HS-5 (cell line): ENCODE measurements around the gene RCOR3.
A peak's percentile ranks its signal among the peaks of the same experiment; 100 is the strongest.

ENCODE experiments used
- DNase-seq: peaks from one replicate; pipeline ENCODE4 v3.0.0-alpha.2; 2012; ENCODE audit warnings: low read depth

The RCOR3 gene

GRCh38 chr1:211324992-211325775 lies 66.0 kb downstream of the RCOR3 start:
- no peak for DNase-seq

DNA sequence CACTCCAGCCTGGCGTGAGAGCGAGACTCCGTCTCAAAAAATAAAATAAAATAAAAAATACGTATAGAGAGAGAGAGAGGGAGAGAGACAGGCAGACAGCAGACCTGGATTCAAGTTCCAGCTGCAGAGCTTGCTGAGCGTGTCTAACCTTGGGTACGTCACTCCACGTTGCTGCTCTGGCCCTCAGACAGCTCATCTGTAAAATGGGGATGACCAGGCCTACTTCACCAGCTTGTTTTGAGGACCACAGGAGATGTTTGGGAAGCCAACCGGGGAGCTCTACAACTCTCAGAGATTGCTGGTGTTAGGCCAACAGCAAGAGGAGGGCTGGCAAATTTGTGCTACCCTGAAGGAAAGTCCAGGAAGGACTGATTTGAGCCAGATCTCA lies 67.0 kb downstream of the RCOR3 start:
- peak; percentile 10 for DNase-seq

DNA sequence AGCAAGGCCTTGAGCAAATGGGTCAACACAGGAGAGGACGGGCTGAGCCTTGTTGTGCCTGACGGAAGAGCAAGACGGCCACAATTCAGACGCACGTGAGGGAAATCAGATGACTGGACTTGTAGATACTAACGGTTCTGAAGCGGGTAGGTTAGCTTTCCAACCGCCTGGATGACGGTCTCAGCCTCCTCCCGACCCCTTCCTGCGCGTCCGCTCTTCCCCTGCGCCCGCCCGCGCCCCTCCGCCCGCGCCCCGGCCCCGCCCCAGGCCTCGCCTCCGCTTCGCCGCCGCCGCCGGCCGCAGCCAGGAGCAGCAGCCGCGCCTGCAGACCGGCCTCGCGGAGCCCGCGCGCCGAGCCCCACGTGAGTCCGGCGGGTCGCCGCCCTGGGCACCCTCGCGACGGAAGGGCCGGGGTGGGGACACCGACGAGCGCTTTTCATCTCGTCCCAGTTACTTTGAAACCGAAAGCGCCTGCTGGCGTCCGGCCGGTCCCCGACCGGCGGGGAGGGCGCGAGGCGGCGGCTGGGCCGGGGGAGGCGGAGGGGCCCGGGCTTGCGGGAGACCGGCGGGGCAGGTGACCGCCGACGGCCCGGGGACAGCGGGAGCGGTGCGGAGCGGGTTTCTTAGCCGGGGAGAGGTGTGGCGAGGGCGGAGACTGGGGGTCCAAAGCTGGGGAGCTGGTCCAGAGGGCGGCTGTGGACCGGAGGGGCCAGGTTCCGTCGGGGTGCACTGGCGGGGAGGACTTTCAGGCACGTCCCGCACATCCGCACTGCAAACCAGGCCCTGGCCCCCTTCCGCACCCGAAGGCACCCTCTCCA lies 67.6 kb downstream of the RCOR3 start, which contains the start of gene TRAF5:
TSS of gene TRAF5 (plus strand) at position 306 of the 818 bp plus-strand sequence. CDS start 26,407 bp downstream, outside the sequence.
- DNase-seq = no peak

- peak; percentile 15 for DNase-seq
Observed at GRCh38 chr1:211327346-211327921, 68.3 kb downstream of the RCOR3 start.

- no peak for DNase-seq
Observed at GRCh38 chr1:211328084-211328694, 69.0 kb downstream of the RCOR3 start.

GRCh38 chr1:211328866-211329475 lies 69.8 kb downstream of the RCOR3 start:
- DNase-seq = no peak

GRCh38 chr1:211329764-211330201 lies 70.6 kb downstream of the RCOR3 start:
- no peak for DNase-seq

DNA sequence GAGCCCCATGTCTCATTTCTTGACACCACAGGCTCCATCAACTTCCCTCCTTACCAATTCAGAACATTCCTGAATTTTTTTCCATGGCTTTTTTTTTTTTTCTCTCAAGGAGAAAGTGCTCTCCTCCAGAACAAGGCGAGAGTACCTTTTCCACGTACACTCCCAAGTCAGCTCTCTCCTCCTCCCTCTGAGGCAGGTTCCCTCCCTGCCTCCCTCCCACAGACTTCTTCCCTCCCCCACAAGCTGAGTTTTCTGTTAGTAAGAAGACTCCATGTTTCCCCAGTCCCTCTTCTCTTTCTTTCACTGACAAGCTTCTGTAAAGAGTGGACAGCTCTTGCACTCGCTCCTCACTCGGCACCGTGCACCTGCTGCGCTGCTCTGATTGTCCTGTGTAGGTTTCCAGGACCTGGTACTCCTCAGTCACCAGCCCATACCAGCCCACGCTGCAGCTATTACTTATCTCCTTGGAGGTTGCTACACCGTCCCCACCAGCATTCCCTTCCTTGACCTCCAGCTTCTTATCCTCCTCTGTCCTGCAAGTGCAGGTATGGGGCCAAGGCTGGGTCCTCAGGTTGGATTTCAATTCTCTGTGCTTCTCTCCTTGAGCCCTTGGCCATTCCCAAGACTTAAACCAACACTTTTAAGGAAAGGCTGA lies 71.2 kb downstream of the RCOR3 start:
- DNase-seq = no peak

DNA sequence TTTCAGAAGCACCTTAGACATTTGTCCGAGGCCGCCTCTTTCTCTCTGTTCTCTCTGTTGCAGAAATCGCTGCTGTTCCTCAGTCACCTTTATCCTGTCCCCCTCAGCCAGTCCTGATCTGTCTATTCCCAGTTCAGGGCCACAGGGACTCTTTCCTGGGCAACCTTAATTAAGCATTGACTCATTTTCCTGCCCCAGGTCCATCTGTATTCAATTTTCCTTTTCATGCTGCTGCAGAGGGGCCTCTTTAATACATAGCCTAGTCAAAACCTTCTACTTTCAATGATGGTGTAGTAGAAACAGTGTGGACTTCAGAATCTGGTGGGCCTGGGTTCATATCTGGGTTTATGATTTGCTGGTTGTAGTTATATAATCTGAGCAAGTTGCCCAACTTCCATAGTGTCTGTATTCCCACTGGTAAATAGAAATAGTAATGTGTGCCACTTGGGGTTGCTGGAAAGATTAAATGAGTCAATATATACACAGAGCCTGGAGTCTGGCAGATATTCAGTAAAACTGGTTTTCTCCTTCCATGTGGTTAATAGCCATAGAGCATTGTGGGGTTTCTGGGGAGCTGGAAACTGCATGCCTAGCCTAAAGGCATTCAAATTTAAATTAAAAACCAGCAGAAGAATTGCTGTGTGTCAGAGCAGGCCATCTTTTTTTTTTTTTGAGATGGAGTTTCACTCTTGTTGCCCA lies 72.0 kb downstream of the RCOR3 start:
- DNase-seq = peak; percentile 25

- DNase-seq = no peak
Observed at GRCh38 chr1:211332036-211332616, 73.0 kb downstream of the RCOR3 start.

DNA sequence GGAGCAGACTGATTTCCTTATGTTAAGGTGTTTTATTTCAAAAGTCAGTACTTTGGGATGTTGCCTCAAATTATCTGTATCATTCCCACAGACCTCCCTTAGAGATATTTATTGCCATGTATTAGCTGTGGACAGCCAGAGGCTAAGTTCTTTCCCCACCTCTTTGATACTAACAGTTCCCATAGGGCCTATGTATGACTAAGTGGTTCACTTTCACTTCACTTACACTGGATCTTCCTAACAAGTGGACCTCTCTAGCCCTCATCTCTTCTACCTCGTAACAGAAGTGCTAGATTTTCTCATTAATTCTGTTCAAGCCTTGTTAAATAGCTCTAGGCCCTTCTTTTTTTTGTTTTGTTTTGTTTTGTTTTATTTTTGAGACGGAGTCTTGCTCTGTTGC lies 73.7 kb downstream of the RCOR3 start:
- no peak for DNase-seq

DNA sequence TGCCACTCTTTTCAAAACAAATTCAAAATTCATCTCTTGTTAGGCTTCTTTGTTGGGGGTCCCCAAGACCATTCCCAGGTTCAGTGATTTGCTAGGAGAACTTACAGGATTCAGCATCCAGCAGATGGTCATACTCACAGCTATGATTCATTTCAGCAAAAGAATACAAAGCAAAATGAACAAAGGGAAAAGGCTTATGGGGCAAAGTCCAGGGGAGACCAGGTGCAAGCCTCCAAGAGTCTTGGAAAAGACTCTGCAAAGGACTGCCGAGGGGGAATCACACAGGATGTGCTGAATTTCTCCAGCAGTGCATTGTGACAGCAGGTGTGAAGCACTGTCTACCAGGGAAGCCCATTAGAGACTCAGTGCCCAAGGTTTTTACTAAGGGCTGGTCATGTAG lies 74.7 kb downstream of the RCOR3 start:
- DNase-seq = no peak

- DNase-seq = no peak
Observed at GRCh38 chr1:211334986-211335385, 75.8 kb downstream of the RCOR3 start.

- DNase-seq = no peak
Observed at GRCh38 chr1:211335522-211336157, 76.5 kb downstream of the RCOR3 start.

GRCh38 chr1:211336161-211336560 lies 77.0 kb downstream of the RCOR3 start:
- no peak for DNase-seq

DNA sequence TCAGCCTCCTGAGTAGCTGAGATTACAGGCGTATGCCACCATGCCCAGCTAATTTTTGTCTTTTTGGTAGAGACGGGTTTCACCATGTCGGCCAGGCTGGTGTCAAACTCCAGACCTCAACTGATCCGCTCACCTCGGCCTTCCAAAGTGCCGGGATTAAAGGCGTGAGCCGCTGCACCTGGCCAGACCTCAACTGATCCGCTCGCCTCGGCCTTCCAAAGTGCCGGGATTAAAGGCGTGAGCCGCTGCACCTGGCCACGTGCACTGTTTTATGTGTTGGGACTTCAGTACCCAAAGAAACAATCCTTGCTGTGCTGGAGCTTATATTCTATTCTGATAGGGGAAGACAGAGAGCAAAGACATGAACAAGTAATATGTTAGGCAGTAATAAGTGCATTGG lies 77.6 kb downstream of the RCOR3 start:
- no peak for DNase-seq

- DNase-seq = no peak
Observed at GRCh38 chr1:211337430-211338223, 78.5 kb downstream of the RCOR3 start.

GRCh38 chr1:211338224-211338620 lies 79.1 kb downstream of the RCOR3 start:
- DNase-seq = no peak

GRCh38 chr1:211339631-211340041 lies 80.5 kb downstream of the RCOR3 start:
- no peak for DNase-seq
